Mesangial cell (primary cell): ENCODE results near the gene WSB2. TPM values are rescaled to one million over a fixed set of nuclear protein-coding genes. Genes with fewer than 3 reads are reported as not detected.

Source experiments
- total RNA-seq: library from RNA; depleted of rRNA; stranded (reverse); fragments of >200 nt; gene quantifications from 2 replicates; pipeline ENCODE4 v1.2.3, GENCODE V29; 2015

WSB2 gene
- total RNA-seq = 105 and 129 TPM in 2 replicates

DNA sequence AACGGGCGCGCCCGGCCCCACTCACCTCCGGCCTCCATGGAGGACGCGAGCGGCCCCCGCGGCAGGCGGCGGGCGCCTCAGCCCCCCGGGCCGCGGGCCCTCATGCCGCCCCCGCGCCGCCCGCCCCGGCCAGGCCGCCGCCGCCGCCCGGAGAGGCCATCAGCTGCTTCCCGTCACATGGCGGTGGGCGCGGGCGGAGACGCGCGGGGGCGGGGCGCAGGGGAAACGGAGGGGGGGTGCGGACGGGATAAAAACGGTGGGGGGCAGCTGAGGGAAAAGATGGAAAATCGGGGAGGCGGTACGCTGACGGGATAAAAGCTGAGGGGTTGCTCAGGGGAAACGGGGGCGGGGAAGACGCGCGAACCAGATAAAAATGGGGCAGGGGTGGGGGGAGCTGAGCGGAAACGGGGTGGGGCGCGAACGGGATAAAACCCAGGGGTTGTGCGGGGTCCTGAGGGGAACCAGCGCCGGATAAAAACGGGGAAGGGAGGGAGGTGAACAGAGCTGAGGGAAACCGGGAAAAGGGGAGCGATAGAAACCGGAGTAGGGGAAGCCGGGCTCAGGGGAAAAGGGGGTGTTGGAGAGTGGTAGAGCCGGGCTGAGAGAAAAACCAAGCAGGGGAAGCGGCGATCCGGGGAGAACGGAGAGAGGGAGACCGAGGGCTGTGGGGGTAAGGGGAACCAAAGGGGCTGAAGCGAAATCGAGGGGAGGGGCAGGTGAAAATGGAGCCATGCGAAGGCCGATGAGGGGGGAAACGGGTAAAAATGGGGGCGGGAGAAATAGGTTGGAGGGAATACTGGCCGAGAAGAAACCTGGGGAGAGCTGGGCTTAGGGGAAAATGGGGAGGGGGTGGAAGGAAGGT, at the start of gene WSB2:
Gene WSB2, minus strand, starts transcription at position 169 of the 862 bp plus-strand sequence. Its CDS starts 131 bp downstream, at position 38.

DNA sequence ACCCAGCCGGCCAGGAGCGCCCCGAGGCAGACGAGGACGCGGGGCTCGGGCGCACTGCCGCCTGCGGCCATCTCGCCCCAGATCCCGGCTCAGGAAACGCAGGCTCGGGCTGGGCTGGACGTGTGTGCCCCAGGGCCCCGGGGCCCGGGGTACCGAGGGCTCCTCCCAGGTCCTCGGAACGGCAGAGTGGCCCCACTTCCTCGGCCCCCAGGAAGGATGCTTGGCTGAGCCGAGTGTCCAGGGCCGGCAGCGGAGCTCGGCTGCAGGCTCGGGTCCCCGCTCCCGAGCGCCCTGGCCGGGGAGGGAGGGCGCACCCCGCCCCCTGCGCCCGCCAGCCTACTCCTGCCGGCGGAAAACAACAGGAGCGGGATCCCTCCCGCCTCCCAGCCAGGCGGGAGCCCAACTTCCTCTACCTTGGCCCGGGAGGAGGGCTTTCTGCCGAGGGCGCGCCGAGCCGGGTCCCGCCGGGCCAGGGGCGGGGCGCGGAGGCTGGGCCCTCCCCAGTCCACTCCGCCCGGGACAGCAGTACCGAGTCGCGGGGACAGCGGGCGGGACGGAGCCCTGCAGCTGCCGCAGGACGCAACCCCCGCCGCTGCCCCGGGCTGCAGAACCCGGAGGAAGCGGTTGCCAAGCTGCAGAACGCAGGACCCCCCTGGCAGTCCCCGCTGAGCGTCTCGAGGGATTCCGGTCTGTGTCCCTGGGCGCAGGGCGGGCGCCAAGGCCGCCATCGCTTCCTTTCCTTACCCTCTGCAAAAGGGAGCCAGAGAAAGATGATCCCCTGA, 42.8 kb upstream of the WSB2 start, which contains the start of gene VSIG10:
Gene VSIG10, minus strand, starts transcription at position 411 of the 782 bp plus-strand sequence. Its CDS starts 340 bp downstream, at position 71.

DNA sequence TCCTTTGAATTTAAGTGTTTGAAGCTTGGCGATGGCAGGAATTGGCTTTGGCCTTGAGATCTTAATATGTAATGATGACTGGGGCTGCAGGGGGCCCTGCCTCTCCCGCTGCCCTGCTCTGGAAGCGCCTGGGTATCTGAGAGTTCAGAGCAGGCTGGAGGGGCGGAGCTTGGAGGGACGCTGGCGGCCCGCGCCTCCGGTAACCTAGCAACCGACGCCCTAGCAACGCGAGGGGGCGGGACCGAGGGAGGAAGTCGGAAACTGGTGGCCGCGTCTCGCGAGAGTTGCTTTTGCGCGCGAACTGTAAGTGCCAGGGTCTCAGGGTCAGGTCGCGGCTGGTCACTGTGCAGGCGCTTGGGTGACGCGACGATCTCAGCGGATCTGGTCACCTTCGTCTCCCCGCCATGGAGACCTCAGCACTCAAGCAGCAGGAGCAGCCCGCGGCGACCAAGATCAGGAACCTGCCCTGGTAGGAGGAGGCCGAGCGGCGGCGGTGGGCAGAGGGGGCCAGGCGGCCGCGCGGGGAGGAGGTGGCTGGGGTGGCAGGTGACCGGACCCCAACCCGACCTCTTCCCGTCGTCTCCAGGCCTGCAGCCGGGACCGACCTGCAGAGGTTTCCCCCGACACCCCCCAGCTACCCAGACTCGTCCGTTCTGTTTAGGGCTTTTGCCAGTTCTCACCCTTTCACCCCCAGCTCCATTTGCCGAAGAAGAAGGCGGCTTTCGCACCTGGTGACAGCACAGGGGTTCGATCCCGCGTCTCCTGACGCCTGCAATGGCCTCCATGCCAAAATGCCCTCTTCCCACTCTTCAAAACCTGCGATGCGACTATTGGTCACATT, 44.3 kb downstream of the WSB2 start, which contains the start of gene RFC5:
Gene RFC5, plus strand, starts transcription at position 280 of the 841 bp plus-strand sequence. Its CDS starts 125 bp downstream, at position 405.

Other genes with a start within 250 kb of the WSB2 start
- 0.33 and 0.63 TPM in 2 replicates for gene KSR2, start 92.2 kb downstream of the WSB2 start, total RNA-seq
- gene RFC5, start 44.5 kb downstream of the WSB2 start, total RNA-seq = 14.5 and 50.0 TPM in 2 replicates
- gene VSIG10, start 42.8 kb upstream of the WSB2 start, total RNA-seq = 17.7 and 20.5 TPM in 2 replicates
- 203 and 205 TPM in 2 replicates for gene PEBP1, start 74.9 kb upstream of the WSB2 start, total RNA-seq